Fibroblast of peridontal ligament (primary cell): ENCODE data around the gene NAV2.
A peak's percentile ranks its signal among the peaks of the same experiment; 100 is the strongest.

Source experiments
- DNase-seq: peaks from one replicate; pipeline ENCODE4 v3.0.0-alpha.2; 2010; ENCODE audit errors: extremely low read depth

NAV2 gene

DNA sequence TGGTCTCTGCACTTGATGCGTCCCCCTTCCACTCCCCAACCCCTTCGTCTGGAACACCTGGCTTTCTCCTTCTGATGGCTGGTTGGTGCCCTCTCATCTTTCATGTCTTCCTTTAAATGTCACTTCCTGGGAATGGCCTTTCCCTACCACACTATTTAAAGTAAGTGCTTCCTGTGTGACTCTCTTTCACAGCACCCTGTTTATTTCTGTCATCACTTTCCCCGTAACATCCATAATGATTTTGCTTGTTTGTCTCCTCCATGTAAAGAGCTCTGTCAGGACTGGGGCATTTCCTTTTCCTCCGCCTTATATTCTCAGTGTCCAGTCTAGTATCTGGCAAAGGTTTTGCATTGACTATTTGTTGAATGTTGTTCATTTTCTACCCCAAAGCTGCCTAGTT lies 304.7 kb downstream of the NAV2 start:
- no peak for DNase-seq

- no peak for DNase-seq
Measured at GRCh38 chr11:20020198-20020597, 307.6 kb downstream of the NAV2 start.

GRCh38 chr11:20020716-20021115 lies 308.1 kb downstream of the NAV2 start:
- DNase-seq = no peak

GRCh38 chr11:20021212-20021611 lies 308.6 kb downstream of the NAV2 start:
- no peak for DNase-seq

DNA sequence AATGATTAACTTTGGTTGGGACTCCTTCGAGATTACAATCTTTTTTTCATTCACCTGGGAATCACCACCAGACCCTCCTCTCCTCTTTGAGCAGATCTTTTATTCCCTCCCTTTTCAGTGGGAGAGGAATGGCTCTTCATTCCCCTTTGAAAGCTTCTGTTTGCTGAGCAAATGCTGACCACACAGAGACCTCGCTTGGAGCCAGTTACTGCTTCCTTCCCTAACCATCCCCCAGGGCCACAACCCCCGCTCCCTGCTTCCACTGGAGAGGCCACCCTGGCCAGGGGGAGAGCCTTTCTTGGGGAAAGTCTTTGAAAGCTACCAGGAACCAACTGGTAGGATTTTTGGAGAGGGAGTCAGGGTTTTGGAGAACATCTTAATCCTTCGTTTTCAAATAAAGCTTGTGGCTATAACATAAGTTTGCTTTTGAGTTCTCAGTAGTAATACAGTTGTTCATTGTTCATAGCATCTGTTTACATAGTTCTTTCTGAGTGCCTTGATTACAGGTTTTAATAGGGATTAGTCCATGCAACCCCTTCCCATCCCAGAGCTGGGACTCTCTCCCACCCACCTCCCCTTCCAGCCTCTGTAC lies 309.2 kb downstream of the NAV2 start:
- no peak for DNase-seq

DNA sequence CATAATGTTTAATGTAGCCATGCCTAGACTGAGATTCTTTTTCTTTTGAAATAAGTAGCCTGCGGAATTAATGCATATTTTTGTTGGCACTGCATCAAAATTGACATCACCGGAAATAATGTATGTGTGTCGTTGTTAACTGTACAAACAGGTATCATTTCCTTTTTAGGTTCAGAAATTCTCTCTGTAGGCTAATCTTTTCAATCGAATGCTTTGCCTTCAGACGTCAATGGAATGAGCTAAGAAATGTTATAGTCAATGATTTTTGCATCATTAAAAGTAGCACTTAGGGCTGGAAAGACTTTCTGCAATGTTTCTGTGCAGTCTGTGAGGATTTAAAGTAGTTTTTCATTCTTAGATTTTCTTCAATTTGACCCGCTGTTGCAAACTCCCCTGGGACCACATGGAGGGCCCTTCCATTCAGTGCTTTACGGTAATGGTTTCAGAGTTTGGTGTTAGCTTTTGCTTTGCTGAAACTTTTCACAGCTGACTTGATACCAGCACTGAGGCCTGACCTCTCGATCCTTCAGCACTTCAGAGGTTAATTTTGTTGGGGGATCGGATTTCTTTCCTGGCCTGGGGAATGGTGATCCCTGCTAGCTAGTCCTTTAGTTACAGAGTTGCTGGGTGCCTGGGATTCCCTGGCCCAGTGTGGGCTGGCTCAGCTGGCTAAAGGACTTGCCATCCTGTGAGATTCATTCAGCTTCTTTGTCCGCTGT lies 309.9 kb downstream of the NAV2 start:
- DNase-seq = peak; percentile 79

- DNase-seq = no peak
Measured at GRCh38 chr11:20023082-20023426, 310.4 kb downstream of the NAV2 start.

- DNase-seq = no peak
Measured at GRCh38 chr11:20024172-20024935, 311.7 kb downstream of the NAV2 start.

GRCh38 chr11:20025332-20025840 lies 312.7 kb downstream of the NAV2 start:
- DNase-seq = no peak

- no peak for DNase-seq
Measured at GRCh38 chr11:20026629-20027555, 314.3 kb downstream of the NAV2 start.

- no peak for DNase-seq
Measured at GRCh38 chr11:20027556-20028013, 314.9 kb downstream of the NAV2 start.

DNA sequence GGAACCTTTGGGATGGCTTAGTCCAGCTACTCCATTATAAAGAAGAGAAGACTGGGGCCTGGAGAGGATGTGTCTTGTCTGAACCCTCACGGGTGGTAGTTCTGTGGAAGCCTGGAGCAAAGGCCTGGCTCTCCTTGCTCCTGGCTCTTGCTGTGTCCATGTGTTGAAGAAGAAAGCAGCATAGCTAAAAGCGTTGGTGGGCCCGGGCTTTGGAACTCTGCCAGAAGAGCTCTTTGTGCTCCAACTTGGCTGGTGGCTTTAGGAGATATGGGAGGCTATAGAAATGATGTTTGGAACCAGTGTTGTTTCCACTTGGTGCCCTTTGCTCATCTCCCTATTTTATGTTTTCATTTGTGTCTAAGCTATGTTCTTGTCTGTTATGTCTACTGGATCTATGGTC lies 316.6 kb downstream of the NAV2 start:
- no peak for DNase-seq

DNA sequence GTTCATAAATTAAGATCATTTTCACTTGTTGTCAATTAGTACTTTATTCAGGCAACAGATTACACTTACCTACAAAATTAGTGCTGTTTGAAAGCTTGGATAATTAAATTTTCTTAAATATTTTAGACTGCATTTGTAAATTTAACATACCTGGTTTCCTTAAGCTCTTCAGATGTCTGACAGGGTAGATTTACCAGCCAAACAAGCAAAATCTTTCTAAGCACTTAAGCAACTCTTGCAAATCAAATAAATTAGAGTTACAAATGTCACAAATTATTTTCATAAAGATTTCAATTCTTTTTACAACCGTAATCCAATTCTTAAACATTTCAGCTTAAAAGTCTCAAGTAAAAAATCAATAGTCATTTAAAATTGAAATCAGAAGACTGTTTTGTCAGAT lies 317.8 kb downstream of the NAV2 start:
- no peak for DNase-seq

- DNase-seq = peak; percentile 95
Measured at GRCh38 chr11:20031155-20032001, 318.7 kb downstream of the NAV2 start.

DNA sequence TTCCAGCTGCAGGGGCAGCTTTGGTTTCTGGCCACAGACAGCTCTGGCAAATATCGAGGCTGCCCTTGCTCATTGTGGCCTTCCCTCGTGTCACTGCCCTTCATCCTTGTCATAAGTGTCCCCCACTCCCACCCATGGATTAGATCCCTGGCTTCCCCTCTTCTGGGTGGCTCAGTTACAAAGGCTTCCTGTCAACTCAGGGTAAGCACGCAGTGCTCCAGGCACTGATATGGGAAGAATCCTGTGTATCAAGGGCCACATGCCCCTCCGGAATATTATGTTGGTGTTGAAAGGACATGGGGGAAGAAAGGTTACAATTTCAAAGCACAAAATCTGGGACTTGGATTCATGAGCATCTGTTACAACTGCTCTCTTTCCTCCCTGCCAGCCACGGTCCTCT lies 319.5 kb downstream of the NAV2 start:
- DNase-seq = no peak

- DNase-seq = no peak
Measured at GRCh38 chr11:20032577-20033260, 320.1 kb downstream of the NAV2 start.

DNA sequence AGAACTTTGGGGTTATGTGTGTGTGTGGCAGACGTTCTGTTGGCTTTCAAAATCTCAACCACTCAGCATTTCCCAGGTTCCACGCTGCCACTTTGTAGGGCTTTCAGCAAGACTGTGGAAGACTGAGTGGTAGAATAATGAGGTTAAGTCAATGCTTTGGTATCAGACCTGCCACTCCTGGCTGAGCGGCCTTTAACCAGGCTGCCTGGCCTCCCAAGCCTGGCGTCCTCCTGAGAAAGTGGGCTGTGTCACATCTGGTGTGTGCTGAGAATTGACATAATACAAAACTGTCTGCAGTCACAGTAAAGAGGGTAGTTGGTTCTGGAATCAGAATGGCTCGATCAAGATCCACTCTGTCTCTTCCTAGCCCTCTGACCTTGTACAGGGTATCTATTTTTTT lies 321.2 kb downstream of the NAV2 start:
- DNase-seq = no peak

DNA sequence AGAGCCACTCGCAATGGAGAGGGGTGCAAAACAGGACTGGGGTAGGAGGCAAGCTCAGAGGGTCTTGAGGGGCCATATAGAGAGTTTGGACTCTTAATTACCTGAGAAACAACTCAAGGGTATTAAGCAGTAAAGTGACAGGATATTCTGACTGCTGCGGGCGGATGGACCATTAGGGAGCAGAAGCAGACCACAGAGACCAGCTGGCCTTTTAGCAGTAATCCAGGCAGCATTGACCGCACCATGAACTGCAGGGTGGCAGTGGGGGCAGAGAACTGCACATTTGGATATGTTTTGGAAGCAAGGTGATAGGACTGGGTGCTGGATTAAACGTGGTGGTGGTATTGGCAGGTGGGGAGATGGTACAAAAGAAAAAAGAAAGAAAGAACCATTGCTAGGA lies 322.3 kb downstream of the NAV2 start:
- no peak for DNase-seq

- DNase-seq = no peak
Measured at GRCh38 chr11:20035375-20035700, 322.7 kb downstream of the NAV2 start.
